Stimulated activated CD4-positive, alpha-beta T cell treated with anti-CD3 and anti-CD28 coated beads, Interleukin-1b, Interleukin-23, amount 100 ng/mL, for 4 hours (primary cell): ENCODE data around the gene AKAP11.
"Not testable (repeated sequence)": the region's sequence is repeated elsewhere in the genome, so short reads cannot be mapped to it uniquely, and the experiment has no call there.

Source experiments
- DNase-seq, 2 donors: peaks; one replicate each; pipeline ENCODE4 v3.0.0-alpha.2; 2020; ENCODE audit warnings: low read depth in 2 of 2

The AKAP11 gene, protein sequence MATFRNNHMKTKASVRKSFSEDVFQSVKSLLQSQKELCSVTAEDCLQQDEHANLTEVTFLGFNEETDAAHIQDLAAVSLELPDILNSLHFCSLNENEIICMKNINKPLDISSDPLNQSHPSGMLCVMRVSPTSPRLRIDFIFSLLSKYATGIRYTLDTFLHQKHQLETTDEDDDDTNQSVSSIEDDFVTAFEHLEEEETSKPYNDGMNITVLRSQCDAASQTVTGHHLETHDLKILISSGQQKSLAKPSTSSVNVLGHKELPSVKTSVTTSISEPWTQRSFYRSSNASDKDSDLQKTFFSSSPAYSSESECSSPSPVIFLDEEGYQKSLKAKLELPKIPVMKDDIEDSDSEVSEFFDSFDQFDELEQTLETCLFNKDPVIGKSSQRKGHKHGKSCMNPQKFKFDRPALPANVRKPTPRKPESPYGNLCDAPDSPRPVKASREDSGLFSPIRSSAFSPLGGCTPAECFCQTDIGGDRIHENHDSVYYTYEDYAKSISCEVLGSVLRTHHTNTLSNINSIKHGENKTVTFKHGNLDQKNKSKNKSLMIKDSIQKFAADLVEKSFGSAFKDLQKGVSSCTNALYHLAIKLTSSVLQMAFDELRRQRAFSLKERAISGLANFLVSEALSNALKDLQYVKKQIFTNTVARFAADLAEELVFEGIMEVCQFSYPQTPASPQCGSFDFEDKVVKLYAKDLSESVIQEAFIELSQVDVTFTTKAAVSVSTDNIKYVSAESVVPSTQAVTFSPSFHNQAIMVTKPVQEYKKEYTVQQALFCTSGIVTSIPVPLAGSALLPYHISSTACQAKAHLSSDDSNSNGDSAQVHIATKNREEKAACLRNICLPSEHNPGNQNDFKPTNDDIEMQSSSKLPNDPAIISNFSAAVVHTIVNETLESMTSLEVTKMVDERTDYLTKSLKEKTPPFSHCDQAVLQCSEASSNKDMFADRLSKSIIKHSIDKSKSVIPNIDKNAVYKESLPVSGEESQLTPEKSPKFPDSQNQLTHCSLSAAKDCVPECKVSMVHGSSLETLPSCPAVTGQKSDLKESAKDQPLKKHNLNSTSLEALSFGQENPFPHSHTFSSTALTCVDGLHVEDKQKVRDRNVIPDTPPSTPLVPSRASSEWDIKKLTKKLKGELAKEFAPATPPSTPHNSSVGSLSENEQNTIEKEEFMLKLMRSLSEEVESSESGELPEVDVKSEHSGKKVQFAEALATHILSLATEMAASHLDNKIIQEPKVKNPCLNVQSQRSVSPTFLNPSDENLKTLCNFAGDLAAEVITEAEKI (N-terminal part only)

DNA sequence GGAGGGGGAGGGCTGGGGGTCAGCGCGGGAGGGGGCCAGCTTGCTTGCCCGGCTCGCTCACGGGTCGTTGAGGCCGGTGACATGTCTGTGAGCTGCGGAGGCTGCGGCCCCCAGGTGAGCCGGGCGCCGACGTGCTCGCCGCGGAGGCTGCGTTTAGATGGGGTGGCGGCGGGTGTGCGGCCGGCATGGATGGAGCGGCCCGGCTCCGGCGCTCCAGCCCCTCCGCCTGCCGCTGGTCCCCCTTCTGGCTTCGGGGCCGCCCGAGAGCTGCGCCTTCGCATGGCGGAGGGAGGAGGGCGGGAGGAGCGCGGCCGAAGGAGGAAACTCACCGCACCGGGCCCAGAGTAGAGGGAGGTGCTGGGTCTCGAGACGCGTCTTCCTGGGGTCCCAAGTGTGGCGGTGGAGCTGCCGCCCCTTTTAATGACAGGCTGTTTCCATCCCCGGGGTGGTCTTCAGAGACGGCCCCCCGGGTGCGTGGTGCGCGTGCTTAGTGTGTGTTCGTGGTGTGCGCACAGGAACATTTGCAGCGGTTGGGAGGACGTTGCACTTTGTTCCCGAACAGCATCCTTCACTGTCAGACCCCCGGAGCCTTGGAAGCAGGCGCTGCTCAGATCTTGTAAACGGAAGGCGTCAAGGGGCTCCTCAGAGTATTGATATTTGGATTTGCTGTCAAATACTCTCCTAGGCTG, at the start of gene AKAP11:
Gene AKAP11, plus strand, starts transcription at position 38 of the 689 bp plus-strand sequence. CDS start 14,197 bp downstream, outside the sequence.
- DNase-seq, result peak; percentile 24 to 37

DNA sequence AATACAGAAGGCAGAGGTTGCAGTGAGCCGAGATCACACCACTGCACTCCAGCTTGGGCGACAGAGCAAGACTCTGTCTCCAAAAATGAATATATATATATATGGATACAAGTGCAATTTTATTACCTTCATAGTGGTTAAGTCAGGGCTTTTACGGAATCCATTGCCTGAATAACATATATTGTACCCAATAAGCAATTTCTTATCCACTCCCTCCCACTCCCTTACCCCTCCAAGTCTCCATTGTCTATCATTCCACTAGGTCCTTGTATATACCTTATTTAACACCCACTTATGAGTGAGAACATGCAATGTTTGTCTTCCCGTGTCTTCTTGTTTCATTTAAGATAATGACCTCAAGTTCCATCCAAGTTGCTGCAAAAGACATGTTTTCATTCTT, 48.3 kb upstream of the AKAP11 start:
- no peak for DNase-seq

GRCh38 chr13:42225051-42225450, 46.9 kb upstream of the AKAP11 start:
- DNase-seq, result no peak

DNA sequence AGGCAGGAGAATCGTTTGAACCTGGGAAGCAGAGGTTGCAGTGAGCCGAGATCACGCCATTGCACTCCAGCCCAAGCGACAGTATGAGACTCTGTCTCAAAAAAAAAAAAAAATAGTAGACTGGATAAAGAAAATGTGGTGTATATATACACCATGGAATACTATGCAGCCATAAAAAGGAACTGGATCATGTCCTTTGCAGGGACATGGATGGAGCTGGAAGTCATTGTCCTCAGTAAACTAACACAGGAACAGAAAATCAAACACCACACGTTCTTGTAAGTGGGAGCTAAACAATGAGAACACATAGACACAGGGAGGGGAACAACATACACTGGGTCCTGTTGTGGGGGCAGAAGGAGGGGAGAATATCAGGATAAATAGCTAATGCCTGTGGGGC, 45.2 kb upstream of the AKAP11 start:
- DNase-seq, result not testable (repeated sequence)

GRCh38 chr13:42228527-42228926, 43.4 kb upstream of the AKAP11 start:
- DNase-seq, result no peak

DNA sequence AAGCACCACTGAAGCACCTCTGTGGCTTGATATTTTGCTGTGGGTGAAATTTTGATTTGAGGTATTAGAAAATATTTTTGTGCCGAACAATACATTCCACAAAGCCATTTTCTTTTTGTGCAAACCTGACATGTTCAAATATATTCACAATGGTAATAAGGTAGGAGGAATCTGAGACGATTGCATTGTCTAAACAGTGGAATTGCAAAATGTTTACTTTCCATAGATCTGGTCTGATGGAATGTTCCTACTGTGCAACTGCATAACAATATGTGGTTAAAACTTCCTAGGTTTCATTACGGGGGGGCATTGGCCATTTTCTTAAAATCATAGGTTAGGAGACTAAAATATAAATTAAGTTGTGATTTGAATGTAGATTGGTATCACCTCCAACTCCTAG, 42.7 kb upstream of the AKAP11 start:
- DNase-seq, result no peak

GRCh38 chr13:42232671-42233070, 39.3 kb upstream of the AKAP11 start:
- DNase-seq, result no peak

- DNase-seq, result no peak
These were observed 38.2 kb upstream of the AKAP11 start for GRCh38 chr13:42233726-42234125.

DNA sequence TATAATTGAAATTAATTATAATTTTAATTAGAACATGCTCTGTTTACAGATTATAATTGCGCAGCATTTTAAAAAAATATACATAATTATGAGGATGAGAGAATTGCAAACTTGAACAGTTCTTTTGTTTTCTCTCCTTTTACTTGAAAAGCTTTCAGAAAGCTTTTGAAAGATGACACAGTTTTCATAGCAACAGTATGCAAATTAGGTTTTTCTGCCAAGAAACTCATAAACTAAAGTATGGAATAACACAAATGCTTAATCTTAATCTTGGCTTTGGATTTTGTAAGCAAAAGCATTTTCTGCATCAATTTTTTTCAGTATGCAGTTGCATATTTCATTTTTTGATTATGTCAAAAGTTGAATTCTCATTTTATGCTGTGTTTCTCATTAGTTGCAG, 32.8 kb upstream of the AKAP11 start:
- DNase-seq, result no peak

DNA sequence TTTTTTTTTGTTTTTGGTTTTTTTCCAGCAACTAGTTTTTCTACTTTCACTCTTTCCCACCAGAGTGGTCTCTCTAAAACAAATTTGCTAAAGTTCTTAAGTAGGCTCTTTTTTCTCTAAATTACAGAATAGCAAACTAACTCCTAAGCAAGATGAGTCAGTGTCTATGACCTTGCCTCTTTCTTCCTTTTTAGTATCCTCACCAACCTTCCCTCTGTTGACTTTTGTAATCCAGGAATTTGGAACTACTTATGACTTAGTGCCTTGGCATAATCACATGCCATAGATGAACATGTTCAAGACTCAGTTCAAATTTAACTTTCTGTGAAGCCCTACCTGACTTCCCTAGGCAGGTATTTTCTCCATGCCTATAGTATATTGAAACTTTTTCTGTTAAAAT, 32.3 kb upstream of the AKAP11 start:
- no peak for DNase-seq

- no peak for DNase-seq
These were observed 25.4 kb upstream of the AKAP11 start for GRCh38 chr13:42246541-42246940.

DNA sequence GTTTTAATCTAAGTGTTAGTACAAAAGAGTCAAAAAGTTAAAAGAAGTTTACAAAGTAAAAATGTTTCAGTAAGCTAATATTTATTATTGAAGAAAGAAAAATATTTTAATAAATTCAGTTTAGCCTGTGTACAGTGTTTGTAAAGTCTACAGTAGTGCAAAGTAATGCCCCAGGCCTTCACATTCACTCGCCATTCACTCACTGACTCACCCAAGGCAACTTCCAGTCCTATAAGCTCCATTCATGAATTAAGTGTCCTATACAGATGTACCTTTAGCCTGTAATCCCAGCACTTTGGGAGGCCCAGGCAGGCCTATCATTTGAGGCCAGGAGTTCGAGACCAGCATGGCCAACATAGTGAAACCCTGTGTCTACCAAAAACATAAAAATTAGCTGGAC, 24.1 kb upstream of the AKAP11 start:
- DNase-seq, result no peak

- DNase-seq, result no peak
These were observed 16.1 kb upstream of the AKAP11 start for GRCh38 chr13:42255886-42256285.

GRCh38 chr13:42258747-42259146, 13.2 kb upstream of the AKAP11 start:
- DNase-seq, result no peak

GRCh38 chr13:42259515-42259914, 12.4 kb upstream of the AKAP11 start:
- no peak for DNase-seq

DNA sequence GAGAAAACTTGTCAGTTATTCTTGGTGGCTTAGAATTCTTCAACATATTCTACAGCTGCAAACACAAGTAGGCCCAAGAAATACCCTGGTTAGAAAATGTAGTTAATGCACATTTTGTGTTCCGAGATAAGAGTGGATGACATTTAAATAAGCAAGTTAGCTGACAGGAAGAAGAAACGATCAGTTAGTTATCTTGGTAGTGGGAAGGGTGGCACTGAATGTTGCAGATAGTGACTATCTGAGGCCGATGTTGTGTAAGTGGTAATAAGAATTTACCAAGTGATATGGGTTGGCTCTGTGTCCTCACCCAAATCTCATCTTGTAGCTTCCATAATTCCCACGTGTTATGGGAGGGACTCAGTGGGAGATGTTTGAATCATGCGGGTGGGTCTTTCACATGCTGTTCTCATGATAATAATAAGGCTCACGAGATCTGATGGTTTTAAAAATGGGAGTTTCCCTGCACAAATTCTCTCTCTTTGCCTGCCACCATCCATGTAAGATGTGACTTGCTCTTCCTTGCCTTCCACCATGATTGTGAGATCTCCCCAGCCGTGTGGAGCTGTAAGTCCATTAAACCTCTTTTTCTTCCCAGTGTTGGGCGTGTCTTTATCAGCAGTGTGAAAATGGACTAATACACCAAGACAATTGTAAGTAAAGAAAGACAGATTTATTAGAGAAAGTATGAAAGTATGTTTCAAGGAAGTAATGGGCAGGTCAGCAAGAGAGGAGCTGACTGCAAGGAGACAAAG, 10.9 kb upstream of the AKAP11 start:
- DNase-seq, result no peak

GRCh38 chr13:42266473-42266872, 5.5 kb upstream of the AKAP11 start:
- DNase-seq, result no peak

DNA sequence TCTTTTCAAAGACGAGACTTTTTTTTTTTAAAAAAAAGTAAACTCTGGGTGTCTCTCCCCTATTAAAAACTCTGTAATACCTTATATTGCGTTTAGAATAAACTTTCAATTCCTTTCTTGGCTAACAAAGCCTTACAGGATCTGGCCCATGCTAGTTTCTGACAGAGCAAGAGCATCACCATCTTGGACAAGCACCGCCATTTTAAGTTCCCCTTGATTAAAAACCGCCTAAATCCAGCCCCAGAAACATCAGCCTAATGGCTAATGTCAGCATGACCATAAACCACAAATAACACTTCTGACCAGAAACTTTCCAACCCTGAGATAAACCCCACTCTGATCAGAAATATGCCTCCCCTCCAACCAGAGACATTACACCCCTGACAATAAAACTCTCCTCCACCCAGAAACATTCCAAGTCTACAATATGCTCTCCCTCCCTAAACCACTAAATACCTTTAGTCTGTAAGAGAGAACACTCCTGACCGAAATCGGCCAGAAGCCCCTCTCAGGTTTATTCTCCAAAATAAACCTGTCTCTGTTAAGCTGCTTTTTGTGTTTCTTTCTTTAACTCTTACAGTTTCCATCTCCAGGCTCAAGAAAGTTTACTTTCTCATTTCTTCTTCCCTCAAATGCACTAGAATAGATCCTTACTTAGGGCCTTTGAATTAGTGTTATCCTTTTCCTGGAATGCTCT, 1.6 kb upstream of the AKAP11 start:
- no peak for DNase-seq

- no peak for DNase-seq
These were observed 1.1 kb upstream of the AKAP11 start for GRCh38 chr13:42270857-42271215.
